ENCODE data around the gene ANKS3.
"Not testable (repeated sequence)": the region's sequence is repeated elsewhere in the genome, so short reads cannot be mapped to it uniquely, and the experiment has no call there.

ANKS3 gene

GRCh38 chr16:4746215-4746614 lies 12.1 kb upstream of the ANKS3 start:
- no peak for DNase-seq (ENCODE audit: low read depth)
- TF ChIP-seq, protein P1, sequence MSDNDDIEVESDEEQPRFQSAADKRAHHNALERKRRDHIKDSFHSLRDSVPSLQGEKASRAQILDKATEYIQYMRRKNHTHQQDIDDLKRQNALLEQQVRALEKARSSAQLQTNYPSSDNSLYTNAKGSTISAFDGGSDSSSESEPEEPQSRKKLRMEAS (IDR thresholded peaks at IDR 0.05; ENCODE audit: low read depth, low read length) = no peak
- TF ChIP-seq, protein P2, sequence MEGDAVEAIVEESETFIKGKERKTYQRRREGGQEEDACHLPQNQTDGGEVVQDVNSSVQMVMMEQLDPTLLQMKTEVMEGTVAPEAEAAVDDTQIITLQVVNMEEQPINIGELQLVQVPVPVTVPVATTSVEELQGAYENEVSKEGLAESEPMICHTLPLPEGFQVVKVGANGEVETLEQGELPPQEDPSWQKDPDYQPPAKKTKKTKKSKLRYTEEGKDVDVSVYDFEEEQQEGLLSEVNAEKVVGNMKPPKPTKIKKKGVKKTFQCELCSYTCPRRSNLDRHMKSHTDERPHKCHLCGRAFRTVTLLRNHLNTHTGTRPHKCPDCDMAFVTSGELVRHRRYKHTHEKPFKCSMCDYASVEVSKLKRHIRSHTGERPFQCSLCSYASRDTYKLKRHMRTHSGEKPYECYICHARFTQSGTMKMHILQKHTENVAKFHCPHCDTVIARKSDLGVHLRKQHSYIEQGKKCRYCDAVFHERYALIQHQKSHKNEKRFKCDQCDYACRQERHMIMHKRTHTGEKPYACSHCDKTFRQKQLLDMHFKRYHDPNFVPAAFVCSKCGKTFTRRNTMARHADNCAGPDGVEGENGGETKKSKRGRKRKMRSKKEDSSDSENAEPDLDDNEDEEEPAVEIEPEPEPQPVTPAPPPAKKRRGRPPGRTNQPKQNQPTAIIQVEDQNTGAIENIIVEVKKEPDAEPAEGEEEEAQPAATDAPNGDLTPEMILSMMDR (IDR thresholded peaks at IDR 0.05; ENCODE audit: low read depth, low read length) = no peak
- TF ChIP-seq MYC (IDR thresholded peaks at IDR 0.05; ENCODE audit: low read depth, low read length) = no peak
- H3K4me3 ChIP-seq (ENCODE audit: low read depth, low read length) = no peak overlapping the region

- TF ChIP-seq MYC (IDR thresholded peaks at IDR 0.05; ENCODE audit: low read depth, low read length) = no peak
- TF ChIP-seq, protein P2 (IDR thresholded peaks at IDR 0.05; ENCODE audit: low read depth, low read length) = no peak
- TF ChIP-seq POLR2A (IDR thresholded peaks at IDR 0.05; ENCODE audit: extremely low read depth, insufficient read length) = no peak
- TF ChIP-seq, protein P1 (IDR thresholded peaks at IDR 0.05; ENCODE audit: low read depth, low read length) = no peak
- no peak for DNase-seq (ENCODE audit: low read depth)
- no peak overlapping the region for H3K4me3 ChIP-seq (ENCODE audit: low read depth, low read length)
Observed at GRCh38 chr16:4745274-4745569, 11.2 kb upstream of the ANKS3 start.

DNA sequence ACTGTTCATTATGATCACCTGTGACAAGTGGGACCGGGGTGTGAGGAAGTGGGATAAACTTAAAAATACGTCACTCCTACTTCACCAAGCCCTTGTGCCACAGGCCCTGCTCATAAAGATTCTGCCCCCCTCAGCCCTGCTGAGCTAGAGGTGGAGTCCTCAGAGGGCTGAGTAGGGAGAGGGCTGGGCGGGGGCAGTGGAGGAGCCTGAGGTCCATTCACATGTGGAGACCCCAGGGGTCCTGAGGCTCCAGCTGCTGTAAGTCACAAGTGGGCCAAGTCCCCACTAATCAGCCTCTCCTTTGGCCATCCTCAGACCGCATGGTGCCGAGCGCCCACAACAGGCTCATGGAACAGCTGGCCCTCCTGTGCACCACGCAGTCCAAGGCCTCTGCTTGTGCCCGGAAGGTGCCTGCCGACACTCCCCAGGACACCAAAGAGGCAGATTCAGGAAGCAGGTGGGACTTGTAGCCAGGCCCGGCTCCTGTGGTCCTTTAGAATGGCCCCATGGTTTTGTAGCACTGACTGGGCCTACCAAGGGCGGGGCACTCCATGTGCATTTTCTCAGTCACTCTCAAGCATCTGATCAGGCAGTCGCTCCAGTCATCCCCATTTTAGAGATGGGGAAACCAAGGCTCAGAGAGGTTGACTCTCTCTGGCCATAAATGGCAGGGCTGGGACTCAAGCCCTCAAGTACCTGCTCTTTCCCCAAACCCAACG lies 10.6 kb upstream of the ANKS3 start:
- TF ChIP-seq, protein P1 (IDR thresholded peaks at IDR 0.05; ENCODE audit: low read depth, low read length) = no peak
- TF ChIP-seq POLR2A (IDR thresholded peaks at IDR 0.05; ENCODE audit: extremely low read depth, insufficient read length) (no peak), MYC (IDR thresholded peaks at IDR 0.05; ENCODE audit: low read depth, low read length) (no peak)
- TF ChIP-seq, protein P2 (IDR thresholded peaks at IDR 0.05; ENCODE audit: low read depth, low read length) = no peak
- no peak overlapping the region for H3K4me3 ChIP-seq (ENCODE audit: low read depth, low read length)
- no peak for DNase-seq (ENCODE audit: low read depth)

GRCh38 chr16:4743226-4743878 lies 9.3 kb upstream of the ANKS3 start:
- no peak for DNase-seq (ENCODE audit: low read depth)
- TF ChIP-seq, protein P2 (IDR thresholded peaks at IDR 0.05; ENCODE audit: low read depth, low read length) = no peak
- no peak overlapping the region for H3K4me3 ChIP-seq (ENCODE audit: low read depth, low read length)

- DNase-seq (ENCODE audit: low read depth); H3K4me3 ChIP-seq (ENCODE audit: low read depth, low read length): not testable (repeated sequence)
Observed at GRCh38 chr16:4738370-4738769, 4.3 kb upstream of the ANKS3 start.

GRCh38 chr16:4737545-4737944 lies 3.5 kb upstream of the ANKS3 start:
- DNase-seq (ENCODE audit: low read depth) = no peak
- H3K4me3 ChIP-seq (ENCODE audit: low read depth, low read length) = no peak overlapping the region
- no peak for TF ChIP-seq POLR2A (IDR thresholded peaks at IDR 0.05; ENCODE audit: extremely low read depth, insufficient read length)
- no peak for TF ChIP-seq MYC (IDR thresholded peaks at IDR 0.05; ENCODE audit: low read depth, low read length)
- TF ChIP-seq, protein P2 (IDR thresholded peaks at IDR 0.05; ENCODE audit: low read depth, low read length) = no peak
- TF ChIP-seq, protein P1 (IDR thresholded peaks at IDR 0.05; ENCODE audit: low read depth, low read length) = no peak

Measured in NB4 (cell line).